AG04449 (cell line): ENCODE measurements around the gene VAMP4.

Experiments
- CTCF ChIA-PET: fragments of 350-600 bp; formaldehyde crosslinking; extraction: SDS; loops from one replicate; lab custom pipeline; 2021; ENCODE audit warnings: antibody characterized with exemption; lab: Yijun Ruan, JAX
- POLR2A ChIA-PET: fragments of 400-600, 350-600 bp; formaldehyde crosslinking; extraction: SDS; loops from one replicate; lab custom pipeline; 2020; ENCODE audit warnings: antibody characterized with exemption, inconsistent platforms; lab: Yijun Ruan, JAX
- DNase-seq: peaks from one replicate; pipeline ENCODE4 v3.0.0-alpha.2; 2010; ENCODE audit warnings: low read depth, low spot score
- H3K4me3 ChIP-seq: 2 replicates; pipeline ENCODE4 v1.5.1; 2011; ENCODE audit warnings: low read depth, mild to moderate bottlenecking, control low read depth, low read length
- TF ChIP-seq, protein P1 (sequence below): IDR thresholded peaks from one replicate; pipeline ENCODE4 v1.5.1; 2011; ENCODE audit warnings: mild to moderate bottlenecking, moderate library complexity, low read length, control low read depth, inconsistent platforms; ENCODE audit not compliant: insufficient read depth; ENCODE audit errors: missing control alignments

VAMP4 gene

DNA sequence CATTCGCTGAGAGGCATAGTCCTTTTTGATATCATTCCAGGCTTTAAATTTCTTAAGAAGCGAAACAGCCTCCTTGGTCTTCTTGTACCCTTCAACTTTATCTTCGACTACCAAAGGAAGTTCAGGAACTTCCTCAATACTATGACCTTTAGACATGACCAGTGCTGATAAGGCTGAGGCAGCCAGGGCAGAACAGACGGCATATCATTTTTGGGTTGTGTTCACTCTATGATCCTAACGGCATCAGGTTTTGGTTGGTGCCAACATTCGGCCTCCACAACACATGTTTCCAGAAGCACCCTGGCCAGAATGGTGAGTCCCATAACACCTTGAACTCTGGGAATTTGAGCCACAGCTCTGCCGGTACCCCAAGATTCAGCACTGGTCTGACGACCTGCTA lies 58.0 kb downstream of the VAMP4 start:
- DNase-seq: no peak
- POLR2A ChIA-PET: no interaction called here
- CTCF ChIA-PET: no interaction called here
- TF ChIP-seq, protein P1, sequence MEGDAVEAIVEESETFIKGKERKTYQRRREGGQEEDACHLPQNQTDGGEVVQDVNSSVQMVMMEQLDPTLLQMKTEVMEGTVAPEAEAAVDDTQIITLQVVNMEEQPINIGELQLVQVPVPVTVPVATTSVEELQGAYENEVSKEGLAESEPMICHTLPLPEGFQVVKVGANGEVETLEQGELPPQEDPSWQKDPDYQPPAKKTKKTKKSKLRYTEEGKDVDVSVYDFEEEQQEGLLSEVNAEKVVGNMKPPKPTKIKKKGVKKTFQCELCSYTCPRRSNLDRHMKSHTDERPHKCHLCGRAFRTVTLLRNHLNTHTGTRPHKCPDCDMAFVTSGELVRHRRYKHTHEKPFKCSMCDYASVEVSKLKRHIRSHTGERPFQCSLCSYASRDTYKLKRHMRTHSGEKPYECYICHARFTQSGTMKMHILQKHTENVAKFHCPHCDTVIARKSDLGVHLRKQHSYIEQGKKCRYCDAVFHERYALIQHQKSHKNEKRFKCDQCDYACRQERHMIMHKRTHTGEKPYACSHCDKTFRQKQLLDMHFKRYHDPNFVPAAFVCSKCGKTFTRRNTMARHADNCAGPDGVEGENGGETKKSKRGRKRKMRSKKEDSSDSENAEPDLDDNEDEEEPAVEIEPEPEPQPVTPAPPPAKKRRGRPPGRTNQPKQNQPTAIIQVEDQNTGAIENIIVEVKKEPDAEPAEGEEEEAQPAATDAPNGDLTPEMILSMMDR: no peak
- no peak overlapping the region for H3K4me3 ChIP-seq

DNA sequence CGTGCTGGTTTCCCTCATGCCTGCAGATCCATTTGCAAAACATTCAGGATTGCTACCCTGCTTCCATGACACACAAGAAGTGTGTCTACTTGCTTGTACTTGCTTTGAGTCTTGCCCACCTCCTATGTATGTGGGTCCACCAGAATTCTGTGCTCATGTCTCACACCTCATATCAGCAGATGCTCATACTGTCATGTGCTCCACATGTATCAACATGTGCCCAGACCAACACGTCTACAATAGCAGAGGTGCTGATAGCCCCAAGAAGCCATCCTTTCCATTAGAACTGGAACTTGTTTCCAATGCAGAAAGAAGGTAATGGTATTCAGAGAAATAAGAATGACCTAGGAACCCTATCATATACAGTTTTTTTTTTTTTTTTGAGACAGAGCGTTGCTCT lies 61.5 kb downstream of the VAMP4 start:
- TF ChIP-seq, protein P1: no peak
- no peak overlapping the region for H3K4me3 ChIP-seq
- CTCF ChIA-PET: no interaction called here
- POLR2A ChIA-PET: no interaction called here
- DNase-seq: no peak

DNA sequence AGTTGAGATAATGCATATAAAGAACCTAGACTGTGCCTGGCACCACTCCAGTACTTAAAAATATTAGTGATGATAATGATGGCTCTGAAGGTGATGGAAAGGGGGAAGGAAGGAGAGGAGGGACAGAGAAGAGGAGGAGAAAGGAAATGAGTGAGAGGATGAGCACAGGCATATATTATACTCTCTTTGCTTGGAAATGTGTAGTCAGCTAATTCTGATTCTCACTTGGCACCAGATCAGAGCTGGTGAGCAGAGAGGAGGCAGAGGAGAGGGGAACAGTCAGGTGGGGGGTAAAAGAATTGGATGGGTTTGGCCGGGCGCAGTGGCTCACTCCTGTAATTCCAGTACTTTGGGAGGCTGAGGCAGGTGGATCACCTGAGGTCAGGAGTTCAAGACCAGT lies 65.0 kb downstream of the VAMP4 start:
- DNase-seq: no peak
- CTCF ChIA-PET: interaction anchor here (0.6 to 1.5 kb wide), 2 partner anchors 39 to 205 kb away, joined by 3 to 4 read pairs; no protein-coding TSS in a partner anchor
- no peak overlapping the region for H3K4me3 ChIP-seq
- TF ChIP-seq, protein P1: no peak
- POLR2A ChIA-PET: no interaction called here

DNA sequence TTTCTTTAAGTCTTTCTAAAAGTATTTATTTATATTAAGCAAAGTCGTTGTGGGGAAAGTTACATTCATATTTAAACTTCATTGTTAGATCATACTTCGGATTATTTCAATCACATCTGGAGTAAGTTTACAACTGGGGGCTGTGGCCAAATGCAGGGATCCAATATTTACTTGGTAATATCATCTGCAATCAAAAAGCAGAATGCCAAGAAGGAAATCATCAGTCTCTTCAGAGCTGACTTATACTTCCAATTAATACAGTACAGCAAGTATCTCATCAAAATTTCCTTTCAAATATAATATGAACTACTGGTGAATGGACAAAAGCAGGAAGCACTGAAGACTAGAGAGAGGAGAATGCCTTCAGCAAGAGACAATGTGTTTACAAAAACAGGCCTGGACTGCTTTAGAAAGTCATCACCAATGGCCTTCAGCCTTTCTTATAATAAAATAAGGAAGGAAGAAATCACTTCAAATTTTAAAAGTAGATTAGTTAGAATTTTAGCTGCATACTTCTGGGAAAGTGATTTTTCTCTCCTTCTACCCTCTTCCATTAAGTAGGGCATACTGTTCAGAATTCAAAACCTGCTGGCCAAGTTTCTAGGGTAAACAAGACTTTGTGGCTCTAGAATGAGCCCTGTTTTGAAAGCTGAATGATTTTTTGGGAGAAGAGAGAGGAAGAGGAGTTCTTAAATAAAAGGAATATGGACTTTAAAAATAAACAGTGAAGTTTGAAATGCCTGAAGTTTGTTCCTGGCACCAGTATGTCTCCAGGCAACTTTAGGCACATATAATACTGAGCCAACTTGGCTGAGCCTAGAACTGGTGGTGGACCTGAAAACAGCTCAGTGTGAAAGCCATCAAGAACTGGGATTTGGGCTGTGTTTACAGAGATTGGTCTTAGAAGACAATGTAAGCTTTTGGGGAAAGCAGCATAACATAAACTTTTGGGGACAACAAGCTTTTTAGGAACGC lies 67.1 kb downstream of the VAMP4 start:
- CTCF ChIA-PET: no interaction called here
- no peak for DNase-seq
- POLR2A ChIA-PET: no interaction called here
- TF ChIP-seq, protein P1: no peak
- H3K4me3 ChIP-seq: no peak overlapping the region

DNA sequence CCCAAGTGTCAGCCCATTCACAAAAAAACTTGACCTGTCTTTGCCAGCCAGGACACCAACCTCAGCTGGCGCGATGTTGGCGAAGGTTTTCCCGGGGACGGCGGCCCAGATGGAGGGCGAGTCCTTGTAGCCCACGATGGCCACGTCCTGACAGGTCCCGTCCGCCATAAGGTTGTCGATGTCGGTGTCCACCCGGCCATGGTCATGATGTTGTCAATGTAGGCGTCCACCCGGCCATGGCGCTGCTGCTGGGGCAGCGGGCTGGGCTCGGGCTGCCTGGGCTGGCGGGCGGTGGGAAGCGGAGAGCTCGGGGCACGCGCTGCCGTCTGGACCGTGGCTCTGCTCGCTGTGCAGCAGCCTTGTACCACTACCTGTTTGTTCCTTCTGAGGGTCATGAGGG lies 71.1 kb downstream of the VAMP4 start:
- no peak overlapping the region for H3K4me3 ChIP-seq
- TF ChIP-seq, protein P1: no peak
- POLR2A ChIA-PET: no interaction called here
- no peak for DNase-seq
- CTCF ChIA-PET: interaction anchor here (1.0 kb wide), 1 partner anchor 15 kb away, joined by 3 read pairs; no protein-coding TSS in a partner anchor

DNA sequence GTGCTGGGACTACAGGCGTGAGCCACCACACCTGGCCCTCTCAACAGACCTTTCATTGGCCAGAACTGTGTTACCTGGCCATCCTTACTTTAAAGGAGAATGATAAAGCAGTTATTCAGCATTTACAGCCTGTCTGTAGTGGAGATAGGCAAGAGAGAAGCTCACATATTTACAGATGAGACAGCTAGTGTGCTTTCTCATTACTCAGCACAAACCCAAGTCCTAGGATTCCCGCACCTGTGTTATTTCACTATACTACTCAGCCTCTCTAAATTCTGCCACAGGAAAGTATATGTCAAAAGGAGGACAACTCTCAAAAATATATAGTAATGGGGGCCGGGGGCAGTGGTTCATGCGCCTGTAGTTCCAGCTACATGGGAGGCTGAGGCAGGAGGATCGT lies 73.5 kb downstream of the VAMP4 start:
- ChIA-PET POLR2A (no interaction called here), CTCF (interaction anchor here (1.1 to 1.9 kb wide), 4 partner anchors 13 to 48 kb away, joined by 3 to 8 read pairs (median 7); no protein-coding TSS in a partner anchor)
- H3K4me3 ChIP-seq: no peak overlapping the region
- no peak for DNase-seq
- TF ChIP-seq, protein P1: no peak
